HG03442 (cell line): ENCODE data around the gene HDAC9.

ENCODE experiments used
- ATAC-seq: cut with Tn5 transposase; IDR thresholded peaks from one replicate; pipeline ENCODE4 v1.9.1; 2021; ENCODE audit warnings: mild to moderate bottlenecking, moderate library complexity; ENCODE audit not compliant: unreplicated experiment

The HDAC9 gene

DNA sequence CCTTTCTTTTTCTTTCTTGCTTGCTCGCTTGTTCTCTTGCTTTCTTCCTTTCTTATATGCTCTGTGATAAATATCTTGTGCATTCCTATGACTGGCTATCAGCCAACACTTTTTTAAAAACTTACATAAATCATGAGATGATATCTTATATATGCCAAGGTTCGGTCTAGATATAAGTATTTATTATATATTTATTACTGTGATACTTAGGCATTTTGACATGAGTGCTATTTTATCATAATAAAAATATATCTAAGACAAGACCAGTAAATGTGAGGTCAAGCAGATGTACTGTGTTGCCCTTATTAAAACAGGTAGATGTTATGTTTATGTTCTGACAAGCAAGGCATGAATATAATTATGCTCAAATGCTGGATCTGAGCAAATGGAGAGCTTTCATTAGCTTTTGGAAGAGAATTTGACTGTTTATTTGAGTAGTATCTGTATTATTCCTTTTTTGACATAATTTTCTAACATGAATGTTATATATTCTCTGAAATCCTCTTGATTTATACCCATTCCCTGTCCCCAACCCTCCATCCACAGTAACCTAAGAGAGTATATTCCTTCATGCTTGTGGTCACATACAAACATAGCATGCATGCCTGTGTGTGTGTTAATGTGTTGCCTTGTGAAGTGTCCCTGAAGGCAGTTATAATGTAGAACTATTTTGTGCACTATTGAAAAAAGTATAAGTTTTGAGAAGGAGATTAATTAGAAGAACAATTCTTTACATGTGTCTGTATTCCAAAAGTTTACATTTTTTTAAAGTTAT is 158.0 kb downstream of the HDAC9 start:
- no peak for ATAC-seq

DNA sequence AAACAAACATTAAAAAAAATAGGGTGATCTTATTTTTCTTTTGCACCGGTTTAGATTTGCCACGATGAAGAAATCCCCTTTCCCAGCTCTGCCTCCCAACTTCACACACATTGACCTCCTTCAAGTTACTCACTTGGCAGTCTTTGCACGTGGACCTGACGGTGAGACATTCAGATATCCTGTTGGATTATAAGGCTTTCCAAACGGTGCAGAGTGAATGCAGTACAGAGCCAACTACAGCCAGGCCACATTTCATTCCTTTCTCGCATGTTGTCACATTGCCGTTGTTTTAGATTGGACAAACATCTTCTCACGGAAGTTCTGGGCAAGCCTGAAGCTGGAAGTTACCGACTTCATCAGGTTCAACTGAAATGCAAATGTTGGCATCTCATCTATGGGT is 159.2 kb downstream of the HDAC9 start:
- no peak for ATAC-seq

DNA sequence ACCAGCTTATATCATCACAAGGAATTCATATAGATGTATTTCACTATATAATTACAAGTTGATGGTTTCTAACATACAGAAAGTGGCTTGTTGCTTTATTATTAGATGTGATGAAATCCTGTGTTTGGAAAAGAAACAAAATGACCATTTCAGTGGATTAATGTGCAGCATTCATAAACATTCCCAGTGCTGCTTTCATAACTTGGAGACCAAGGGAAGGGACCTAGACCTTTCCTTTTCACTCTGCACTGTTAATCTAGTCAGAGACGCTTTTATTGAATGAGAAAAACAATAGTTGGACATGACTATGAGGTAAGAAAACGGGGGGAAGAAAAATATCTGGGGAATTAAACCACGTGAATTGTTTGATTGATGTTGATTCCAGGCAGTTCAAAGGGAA is 160.0 kb downstream of the HDAC9 start:
- no peak for ATAC-seq

DNA sequence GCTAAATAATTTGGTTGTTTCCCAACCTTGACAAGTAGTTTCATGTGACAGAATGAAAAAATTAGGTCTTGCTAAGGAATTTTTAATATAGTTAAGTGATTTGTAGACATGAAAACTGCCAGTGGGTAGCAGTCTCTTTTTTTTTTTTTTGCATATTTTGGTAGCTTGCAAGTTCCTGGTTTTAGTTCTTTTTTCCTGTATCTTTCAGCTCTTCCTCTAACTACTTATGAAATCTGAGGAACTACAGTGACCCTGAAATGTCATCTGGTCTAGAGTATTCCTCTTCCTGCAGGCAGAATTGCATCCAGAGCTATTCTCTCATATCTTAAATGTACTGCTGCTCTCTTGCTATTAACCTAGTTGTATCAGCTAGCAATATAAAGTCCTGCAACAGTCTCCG is 160.4 kb downstream of the HDAC9 start:
- ATAC-seq: no peak

DNA sequence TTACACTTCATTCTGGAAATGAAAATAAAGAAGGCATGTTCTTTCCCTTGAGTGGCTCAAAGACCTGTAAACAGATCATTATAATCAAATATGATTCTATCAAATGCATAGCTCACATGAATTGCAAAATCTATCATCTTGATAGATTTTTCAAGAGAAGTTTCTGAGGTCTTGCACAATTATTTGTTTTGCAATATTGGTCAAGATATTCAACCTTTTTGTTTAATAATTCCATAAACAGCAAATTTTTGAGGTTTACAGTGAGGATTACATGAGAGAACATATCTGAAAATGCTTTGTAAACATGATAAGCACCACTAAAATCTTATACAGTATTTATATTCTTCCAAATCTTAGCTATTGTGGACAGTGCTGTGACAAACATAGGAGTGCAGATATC is 160.8 kb downstream of the HDAC9 start:
- ATAC-seq: no peak

GRCh38 chr7:18659746-18660145 is 164.2 kb downstream of the HDAC9 start:
- no peak for ATAC-seq

DNA sequence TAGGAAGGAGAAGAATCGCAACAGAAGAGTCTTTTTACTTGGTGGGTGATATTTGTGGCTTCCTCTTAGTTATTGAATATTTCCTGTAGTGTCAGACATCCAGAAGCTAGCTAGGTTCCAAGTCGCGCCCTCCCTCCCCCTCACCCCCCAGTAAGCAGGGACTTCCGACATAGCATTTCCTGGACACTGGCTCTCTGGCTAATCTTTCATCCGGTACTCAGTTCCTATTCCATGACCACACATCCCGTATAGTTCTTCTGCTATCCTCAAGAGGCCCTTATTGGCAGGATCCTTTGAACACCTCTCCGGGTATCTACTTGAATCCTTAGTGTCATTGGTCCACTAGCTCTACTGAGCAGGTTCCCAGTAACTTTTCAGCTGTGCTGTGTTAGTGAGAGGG is 167.8 kb downstream of the HDAC9 start:
- no peak for ATAC-seq

- peak; percentile 100 for ATAC-seq
Observed at GRCh38 chr7:18666107-18666728, 170.7 kb downstream of the HDAC9 start.

- ATAC-seq: no peak
Observed at GRCh38 chr7:18667466-18667865, 171.9 kb downstream of the HDAC9 start.

- no peak for ATAC-seq
Observed at GRCh38 chr7:18671176-18671575, 175.6 kb downstream of the HDAC9 start.

DNA sequence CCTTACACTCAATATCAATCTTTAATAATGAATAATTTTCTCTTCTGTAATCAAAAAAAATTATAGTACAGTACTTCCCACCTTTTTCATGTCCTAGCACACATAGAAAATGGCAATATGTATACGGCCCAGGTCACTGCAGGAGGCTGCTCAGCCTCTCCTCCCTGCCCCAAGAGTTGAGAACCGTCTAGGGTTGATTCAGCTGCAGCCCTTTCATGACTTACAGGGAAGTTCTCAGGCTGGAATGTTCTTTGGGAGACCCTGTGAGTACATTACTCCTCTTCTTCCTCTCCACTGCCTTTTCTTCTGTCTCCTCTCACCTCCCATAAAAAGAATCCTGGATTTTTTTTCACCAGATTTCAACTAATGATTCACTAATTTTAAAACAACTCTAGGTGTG is 180.0 kb downstream of the HDAC9 start:
- ATAC-seq: no peak

DNA sequence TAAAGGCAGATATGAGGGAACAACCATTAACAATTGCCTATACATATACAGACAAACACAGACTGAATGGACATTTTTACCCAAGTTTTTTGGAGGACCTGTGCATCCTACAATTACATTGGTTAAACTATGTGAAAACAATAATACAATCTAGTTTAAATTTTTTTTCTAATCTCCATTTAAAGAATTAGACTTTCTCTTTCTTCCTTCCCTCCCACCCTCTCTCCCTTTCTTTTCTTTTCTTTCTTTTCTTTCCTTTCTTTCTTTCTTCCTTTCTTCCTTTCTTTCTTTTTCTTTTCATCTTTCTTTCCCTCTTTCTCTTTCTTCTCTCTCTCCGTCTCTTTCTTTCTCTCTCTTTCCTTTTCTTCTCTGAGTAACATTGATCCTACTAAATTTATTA is 183.7 kb downstream of the HDAC9 start:
- ATAC-seq: no peak

DNA sequence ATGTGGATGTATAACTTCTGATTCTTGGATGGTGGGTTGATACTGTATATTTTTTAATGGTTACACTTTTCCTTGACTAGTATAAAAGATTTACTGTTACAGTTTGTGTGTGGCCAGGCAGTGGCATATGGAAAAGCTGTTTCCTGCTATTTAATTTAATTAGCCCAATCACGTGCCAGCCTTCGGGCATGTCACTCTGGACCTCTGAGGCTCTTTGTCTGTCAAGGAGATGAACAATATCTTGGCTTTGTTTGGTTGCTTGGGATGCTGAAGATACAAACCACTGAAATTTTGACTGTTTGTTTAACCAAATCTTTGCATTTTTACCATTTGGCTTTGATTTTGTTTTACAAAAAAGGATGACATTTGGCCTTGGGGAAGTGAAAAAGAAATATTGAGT is 185.0 kb downstream of the HDAC9 start:
- ATAC-seq: no peak

DNA sequence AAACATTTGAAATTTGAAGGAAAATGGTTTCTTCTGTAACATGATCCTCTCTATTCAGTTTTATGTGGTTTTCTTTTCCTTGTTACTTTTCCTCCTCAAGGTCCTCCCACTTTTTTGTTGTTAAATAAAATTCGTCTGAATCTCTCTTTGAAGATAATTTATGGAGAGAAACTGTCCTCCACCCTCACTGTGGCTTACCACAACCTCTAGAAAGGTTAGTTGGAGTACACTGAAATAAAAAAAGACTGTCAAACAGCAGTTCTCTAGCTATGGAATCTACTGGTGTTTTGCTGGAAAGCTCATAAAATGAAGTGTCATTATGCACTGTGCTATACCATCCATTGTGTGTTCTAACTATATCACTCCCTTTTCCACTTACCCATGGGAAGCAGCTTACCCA is 189.4 kb downstream of the HDAC9 start:
- ATAC-seq: no peak

DNA sequence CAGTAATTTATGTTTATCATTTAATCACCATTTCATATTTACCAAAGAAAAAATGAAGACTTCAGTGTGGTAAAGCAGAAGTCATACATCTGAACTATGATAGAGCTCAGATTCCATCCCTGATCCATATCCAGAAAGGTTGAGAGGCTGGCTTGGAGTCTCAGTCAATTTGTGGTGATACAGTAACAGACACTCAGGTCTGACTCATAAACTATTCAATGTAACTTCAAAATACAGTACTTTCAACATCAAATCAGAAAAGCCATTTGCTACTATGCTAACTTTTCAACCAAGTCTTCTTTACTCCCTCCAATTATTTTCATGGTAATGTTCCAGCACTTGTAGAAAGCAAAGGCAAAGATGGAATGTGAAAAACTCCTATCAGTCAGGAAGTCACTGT is 190.4 kb downstream of the HDAC9 start:
- ATAC-seq: no peak

DNA sequence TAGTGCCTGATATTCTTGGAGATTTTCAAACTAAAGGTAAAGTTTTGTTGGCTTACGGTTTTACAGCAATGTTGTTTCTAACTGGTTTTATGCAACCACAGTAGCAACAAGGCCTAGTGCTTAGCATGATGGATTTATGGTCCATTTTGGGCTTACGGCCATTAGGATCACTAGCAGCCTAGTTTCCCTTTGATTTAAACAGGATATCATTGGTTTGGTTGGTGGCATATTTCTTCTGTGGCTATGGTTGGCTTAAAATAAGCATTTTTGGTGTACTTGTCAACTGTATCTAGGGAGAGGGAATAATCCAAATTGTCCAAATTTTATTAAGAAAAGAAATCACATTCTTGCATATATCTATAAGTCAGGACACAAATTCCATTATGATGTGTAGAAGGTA is 194.0 kb downstream of the HDAC9 start:
- no peak for ATAC-seq

- ATAC-seq: no peak
Observed at GRCh38 chr7:18693406-18693805, 197.9 kb downstream of the HDAC9 start.

- ATAC-seq: no peak
Observed at GRCh38 chr7:18693816-18694215, 198.3 kb downstream of the HDAC9 start.

DNA sequence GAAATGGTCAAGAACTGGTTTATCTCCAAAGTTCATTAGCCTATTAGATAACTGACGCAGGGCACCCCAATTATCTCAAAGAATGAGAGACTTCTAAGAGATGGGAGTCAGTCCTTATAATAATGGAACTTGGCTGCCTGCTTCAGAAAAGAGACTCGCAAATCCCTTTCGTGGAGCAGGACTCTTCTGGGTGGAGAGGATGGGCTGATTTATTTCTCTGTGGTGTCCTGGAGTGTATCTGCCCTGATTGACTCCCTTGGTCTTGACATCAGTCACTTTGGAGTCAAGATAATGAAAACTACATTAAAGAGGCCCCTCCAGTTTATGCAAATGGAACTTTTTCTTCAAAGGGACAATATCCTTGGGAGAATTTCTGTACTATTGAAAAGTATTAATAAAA is 198.9 kb downstream of the HDAC9 start:
- ATAC-seq: no peak

- no peak for ATAC-seq
Observed at GRCh38 chr7:18694911-18695310, 199.4 kb downstream of the HDAC9 start.

- no peak for ATAC-seq
Observed at GRCh38 chr7:18698258-18698734, 202.7 kb downstream of the HDAC9 start.

DNA sequence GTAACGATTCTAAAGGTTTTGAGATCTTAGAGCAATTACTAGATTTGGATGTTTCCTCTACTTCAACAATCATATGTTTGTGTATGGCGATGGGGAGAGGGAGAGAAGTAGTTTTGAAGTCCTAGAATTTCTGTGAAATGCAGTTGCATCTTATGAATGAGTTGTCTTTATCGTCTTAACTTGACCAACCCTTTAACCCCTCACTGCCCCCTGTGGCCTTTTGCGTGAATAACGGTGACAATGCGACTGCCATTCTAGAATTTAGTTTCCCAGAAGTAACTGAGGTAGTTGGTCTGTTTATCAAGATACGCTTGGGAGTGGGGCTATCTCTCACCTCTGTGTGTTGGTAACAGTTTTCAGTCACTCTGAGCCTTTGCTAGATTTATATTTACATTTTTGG is 204.6 kb downstream of the HDAC9 start:
- no peak for ATAC-seq
